NOMO-1 treated with DMSO at 0.1 percent for 48 hours (cell line): ENCODE data around the gene PSMG3.
"Not testable (repeated sequence)": the region's sequence is repeated elsewhere in the genome, so short reads cannot be mapped to it uniquely, and the experiment has no call there.

Experiments
- DNase-seq: peaks from one replicate; lab custom pipeline; 2025; ENCODE audit not compliant: unreplicated experiment; lab: John Stamatoyannopoulos, UW

PSMG3 gene

GRCh38 chr7:1535701-1536454, 34.0 kb downstream of the PSMG3 start:
- DNase-seq = no peak

- no peak for DNase-seq
These were observed 34.8 kb downstream of the PSMG3 start for GRCh38 chr7:1535100-1535458.

DNA sequence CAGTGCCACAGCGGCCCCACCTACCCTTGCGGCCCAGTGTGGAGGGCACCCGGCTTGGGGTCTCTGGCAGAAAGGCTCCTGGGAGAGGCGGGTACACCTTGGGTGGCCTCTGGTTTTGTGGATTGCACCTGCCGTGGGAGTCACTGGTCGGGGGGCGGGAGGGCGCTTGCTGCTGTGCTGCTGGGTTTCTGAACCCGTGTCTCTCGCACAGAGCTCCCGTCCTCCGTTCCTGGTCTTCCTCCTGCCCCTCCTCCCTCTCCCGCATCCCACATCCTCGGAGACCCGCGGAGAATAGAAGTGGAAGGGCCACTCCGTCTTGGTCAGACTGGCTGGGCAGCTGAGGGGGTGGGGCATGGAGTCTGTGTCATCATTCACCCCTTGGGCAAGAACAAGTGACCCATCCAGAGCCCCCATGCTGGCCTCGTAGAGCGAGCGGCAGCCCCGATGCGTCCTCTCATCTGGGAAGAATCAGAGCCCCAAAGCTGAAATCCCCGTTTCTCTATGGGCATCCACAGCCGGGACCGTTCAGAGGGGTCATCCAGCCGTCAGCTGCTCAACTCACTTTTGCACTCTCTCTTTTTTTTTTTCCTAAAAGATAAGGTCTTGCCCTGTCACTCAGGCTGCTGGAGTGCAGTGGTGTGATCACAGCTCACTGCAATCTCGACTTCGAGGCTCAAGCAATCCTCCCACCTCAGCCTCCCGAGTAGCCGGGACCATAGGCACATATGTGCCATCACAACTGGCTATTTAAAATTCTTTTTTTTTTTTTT, 35.3 kb downstream of the PSMG3 start:
- DNase-seq = no peak

DNA sequence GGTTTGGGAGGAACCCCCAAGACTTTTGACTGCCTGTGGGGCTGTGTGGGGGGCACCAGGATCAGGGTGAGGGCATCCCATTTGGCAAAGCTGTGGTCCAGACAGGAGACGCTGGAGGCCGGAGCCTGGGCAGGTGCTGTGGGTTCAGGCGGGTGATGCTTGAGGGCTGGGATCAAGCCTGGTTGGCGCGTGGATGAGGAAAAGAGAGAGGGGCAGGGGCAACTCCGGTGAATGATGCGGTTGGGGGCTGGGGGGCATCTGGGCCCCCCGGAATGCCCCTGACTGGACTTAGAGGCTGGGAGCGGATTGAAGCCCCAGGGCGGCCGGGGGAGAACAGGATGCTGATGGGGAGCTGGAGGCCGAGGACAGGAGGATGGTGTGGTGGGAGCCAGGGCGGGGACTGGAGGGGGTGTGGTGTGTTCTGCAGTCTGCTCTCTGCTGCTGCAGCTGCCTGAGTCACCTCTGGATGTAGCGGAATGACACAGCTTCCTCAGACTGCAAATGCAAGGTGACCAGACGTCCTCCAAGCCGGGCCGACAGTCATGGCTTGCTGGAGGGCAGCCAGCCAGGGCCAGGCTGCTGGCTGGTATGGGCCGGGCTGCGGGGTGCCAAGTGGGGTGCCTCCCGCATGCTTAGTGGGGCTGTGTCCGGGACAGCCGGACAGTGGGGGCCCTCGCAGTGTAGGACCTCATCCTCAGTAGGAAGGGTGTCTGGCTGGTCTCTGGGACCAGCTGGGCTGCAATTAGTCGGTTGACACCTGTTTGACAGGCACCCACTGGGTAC, 36.1 kb downstream of the PSMG3 start:
- no peak for DNase-seq

DNA sequence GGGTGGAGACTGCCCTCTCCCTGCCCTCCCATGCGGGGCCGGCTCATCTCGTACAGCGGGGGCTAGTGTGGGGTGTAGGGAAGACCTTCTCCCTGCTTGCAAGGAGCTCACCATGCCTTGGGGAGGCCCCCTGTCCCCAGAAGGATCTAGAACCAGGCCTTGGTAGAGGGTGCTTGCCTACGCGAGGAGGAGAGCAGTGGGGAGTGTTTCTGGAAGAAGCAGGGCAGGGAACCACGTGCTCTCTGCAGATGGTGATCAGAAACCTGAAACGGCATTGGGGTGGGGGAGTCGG, 36.6 kb downstream of the PSMG3 start:
- no peak for DNase-seq

- peak; percentile 94 for DNase-seq
These were observed 37.2 kb downstream of the PSMG3 start for GRCh38 chr7:1532456-1533254.

GRCh38 chr7:1531979-1532455, 37.8 kb downstream of the PSMG3 start:
- DNase-seq = no peak

DNA sequence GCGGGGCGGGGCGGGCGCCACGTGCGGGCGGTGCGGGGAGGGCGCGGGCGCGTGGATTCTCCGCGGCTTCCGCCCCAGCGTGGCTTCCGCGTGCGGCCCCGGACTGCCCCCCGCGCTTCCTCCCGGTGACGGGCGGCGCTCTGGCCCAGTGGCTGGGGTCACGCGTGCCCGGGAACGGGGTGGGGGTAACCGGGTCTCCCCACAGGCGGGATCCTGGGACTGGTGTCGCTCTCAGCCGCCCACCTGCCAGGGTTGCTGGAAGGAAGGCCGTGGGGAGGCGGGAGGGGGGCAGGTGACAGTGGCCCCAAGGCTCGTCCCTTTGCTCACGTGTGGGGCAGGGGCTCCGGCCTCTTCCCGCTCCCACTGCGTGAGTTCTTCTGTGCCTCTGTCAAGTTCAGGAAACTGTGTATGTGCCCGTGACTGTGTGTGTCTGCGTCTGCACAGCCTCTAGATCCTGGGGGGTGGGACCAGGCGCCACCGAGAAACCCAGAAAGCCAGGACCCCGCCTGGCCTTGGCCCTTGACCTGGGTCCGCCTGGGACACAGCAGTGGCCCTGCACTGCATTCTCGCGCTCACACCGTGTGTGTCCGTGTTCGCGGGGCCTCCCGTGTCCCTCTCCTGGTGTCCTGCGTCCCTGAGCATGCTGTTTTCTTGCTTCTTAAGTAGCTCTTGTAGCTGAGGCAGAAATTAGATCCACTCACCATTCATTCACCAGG, 38.4 kb downstream of the PSMG3 start:
- no peak for DNase-seq

GRCh38 chr7:1530946-1531262, 38.9 kb downstream of the PSMG3 start:
- no peak for DNase-seq

- DNase-seq = no peak
These were observed 40.3 kb downstream of the PSMG3 start for GRCh38 chr7:1529383-1530116.

DNA sequence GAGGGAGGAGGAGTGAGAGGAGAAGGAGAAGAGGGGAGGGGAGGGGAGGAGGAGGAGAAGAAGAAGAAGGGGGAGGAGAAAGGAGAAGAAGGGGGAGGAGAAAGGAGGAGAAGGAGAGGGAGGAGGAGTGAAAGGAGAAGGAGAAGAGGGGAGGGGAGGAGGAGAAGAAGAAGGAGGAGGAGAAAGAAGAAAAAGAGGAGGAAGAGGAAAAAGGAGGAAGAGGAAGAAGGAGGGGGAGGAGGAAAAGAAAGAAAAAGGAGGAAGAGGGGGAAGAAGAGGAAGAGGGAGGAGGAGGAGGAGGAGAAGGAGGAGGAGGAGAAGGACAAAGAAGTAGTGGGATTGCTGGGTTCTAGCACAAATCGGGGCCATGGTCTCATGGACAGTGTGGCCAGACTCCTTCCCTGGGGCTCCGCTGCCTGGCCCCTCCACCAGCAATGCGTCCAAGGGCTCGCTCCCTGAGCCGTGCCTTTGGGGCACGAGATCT, 43.5 kb downstream of the PSMG3 start:
- DNase-seq = peak; percentile 10

DNA sequence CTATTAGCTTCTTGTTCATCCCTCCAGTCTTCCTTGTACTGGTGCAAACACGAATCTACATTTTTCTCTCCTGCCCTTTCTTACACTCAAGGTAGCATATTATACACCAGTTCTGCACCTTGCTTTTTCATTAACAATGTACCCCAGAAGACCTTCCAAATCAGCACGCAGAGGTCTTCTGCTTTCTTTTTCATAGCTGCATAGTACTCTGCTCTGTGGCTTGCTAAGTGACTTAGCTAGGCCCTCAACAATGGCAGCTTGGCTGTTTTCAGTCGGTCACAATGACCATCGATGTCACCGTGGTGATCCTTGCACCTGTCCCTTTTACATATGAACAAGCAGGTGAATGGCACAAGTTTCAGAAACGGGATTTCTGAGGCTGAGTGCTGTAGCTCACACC, 44.4 kb downstream of the PSMG3 start:
- no peak for DNase-seq

GRCh38 chr7:1523844-1524243, 46.0 kb downstream of the PSMG3 start:
- DNase-seq = no peak

GRCh38 chr7:1523208-1523607, 46.6 kb downstream of the PSMG3 start:
- no peak for DNase-seq

DNA sequence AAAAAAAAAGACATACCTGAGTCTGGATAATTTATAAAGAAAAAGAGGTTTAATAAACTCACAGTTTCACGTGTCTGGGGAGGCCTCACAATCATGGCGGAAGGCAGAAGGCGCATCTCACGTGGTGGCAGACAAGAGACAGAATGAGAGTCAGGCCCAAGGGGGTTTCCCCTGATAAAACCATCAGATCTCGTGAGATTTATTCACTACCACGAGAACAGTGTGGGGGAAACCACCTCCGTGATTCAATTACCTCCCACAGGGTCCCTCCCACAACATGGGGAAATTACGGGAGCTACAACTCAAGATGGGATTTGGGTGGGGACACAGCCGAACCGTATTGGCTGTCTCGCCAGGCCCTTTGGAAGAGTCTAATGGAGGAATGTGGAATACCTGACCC, 48.4 kb downstream of the PSMG3 start:
- DNase-seq = no peak

- no peak for DNase-seq
These were observed 49.1 kb downstream of the PSMG3 start for GRCh38 chr7:1520539-1521234.

- not testable (repeated sequence) for DNase-seq
These were observed 50.4 kb downstream of the PSMG3 start for GRCh38 chr7:1519322-1519922.
